ENCODE results near the gene GTPBP1. TPM values are rescaled to one million over a fixed set of nuclear protein-coding genes. Genes with fewer than 3 reads are reported as not detected.

GTPBP1 gene
- total RNA-seq, 4 donors from 2014 or later, result 46.0 to 72.0 (median 56.6) TPM

- WGBS, 2 donors, result 92 to 96% methylated on average over 14 of the region's 14 CpGs
- DNase-seq (ENCODE audit: low spot score in 2 of 2), result no peak
- no peaks in the 10 kb centered on the region for H3K9me3 ChIP-seq
- H3K27me3 ChIP-seq, result no peaks in the 10 kb centered on the region
- no peak overlapping the region for H3K27ac ChIP-seq
- TF ChIP-seq, protein P1, sequence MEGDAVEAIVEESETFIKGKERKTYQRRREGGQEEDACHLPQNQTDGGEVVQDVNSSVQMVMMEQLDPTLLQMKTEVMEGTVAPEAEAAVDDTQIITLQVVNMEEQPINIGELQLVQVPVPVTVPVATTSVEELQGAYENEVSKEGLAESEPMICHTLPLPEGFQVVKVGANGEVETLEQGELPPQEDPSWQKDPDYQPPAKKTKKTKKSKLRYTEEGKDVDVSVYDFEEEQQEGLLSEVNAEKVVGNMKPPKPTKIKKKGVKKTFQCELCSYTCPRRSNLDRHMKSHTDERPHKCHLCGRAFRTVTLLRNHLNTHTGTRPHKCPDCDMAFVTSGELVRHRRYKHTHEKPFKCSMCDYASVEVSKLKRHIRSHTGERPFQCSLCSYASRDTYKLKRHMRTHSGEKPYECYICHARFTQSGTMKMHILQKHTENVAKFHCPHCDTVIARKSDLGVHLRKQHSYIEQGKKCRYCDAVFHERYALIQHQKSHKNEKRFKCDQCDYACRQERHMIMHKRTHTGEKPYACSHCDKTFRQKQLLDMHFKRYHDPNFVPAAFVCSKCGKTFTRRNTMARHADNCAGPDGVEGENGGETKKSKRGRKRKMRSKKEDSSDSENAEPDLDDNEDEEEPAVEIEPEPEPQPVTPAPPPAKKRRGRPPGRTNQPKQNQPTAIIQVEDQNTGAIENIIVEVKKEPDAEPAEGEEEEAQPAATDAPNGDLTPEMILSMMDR (IDR thresholded peaks at IDR 0.05), result no peak
- TF ChIP-seq EP300 (IDR thresholded peaks at IDR 0.05) (no peak), POLR2A (IDR thresholded peaks at IDR 0.05) (no peak)
- H3K4me1 ChIP-seq, result peaks cover 0 to 38% (median 25%) of the 10 kb centered on the region in 4 donors
- H3K36me3 ChIP-seq, result peaks cover 9 to 78% (median 67%) of the 10 kb centered on the region in 3 donors
- no peak overlapping the region for H3K4me3 ChIP-seq
Measured at GRCh38 chr22:38750104-38750503, 44.4 kb downstream of the GTPBP1 start.

GRCh38 chr22:38750638-38751037 is 44.9 kb downstream of the GTPBP1 start:
- Histone ChIP-seq H3K27me3 (no peaks in the 10 kb centered on the region), H3K27ac (peak overlapping the region in 2 of 4 donors; percentile 44 to 96), H3K4me3 (no peak overlapping the region), H3K36me3 (peaks cover 7 to 73% (median 61%) of the 10 kb centered on the region in 3 donors), H3K9me3 (no peaks in the 10 kb centered on the region), H3K4me1 (peaks cover 0 to 38% (median 25%) of the 10 kb centered on the region in 4 donors)
- WGBS, 2 donors, result 91 to 92% methylated on average over 5 to 17 of the region's 17 CpGs
- DNase-seq (ENCODE audit: low spot score in 2 of 2), result no peak
- TF ChIP-seq POLR2A (IDR thresholded peaks at IDR 0.05), result no peak
- TF ChIP-seq, protein P1 (IDR thresholded peaks at IDR 0.05), result no peak
- no peak for TF ChIP-seq EP300 (IDR thresholded peaks at IDR 0.05)

DNA sequence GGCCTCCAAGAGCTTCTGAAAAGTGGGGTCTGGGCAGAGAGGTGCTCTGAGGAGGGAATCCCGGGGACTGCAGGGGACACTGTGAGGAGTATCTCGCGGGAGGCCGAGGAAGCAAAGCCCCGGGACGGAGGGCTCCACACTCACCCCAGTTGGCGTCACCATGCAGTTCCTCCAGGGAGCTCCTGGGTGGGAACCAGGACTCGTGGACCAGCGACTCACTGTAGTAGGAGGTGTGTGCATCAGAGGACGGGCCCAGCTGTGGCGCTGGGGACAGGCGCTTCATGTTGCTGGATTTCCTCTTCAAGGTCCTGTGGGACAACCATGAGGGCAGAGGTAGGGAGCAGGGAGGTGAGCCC is 45.3 kb downstream of the GTPBP1 start:
- Histone ChIP-seq H3K36me3 (peaks cover 7 to 69% (median 57%) of the 10 kb centered on the region in 3 donors), H3K4me3 (no peak overlapping the region), H3K27me3 (no peaks in the 10 kb centered on the region), H3K9me3 (no peaks in the 10 kb centered on the region), H3K4me1 (peaks cover 0 to 38% (median 25%) of the 10 kb centered on the region in 4 donors), H3K27ac (peak overlapping the region in 2 of 4 donors; percentile 44 to 96)
- TF ChIP-seq, protein P1 (IDR thresholded peaks at IDR 0.05), result no peak
- no peak for TF ChIP-seq POLR2A (IDR thresholded peaks at IDR 0.05)
- no peak for TF ChIP-seq EP300 (IDR thresholded peaks at IDR 0.05)
- no peak for DNase-seq (ENCODE audit: low spot score in 2 of 2)
- WGBS, 2 donors, result 79 to 84% methylated on average over 9 to 12 of the region's 12 CpGs

- Histone ChIP-seq H3K4me1 (peaks cover 0 to 45% (median 28%) of the 10 kb centered on the region in 4 donors), H3K27ac (peak overlapping the region in 3 of 4 donors; percentile 44 to 96 (median 92)), H3K36me3 (peaks cover 5 to 63% (median 51%) of the 10 kb centered on the region in 3 donors), H3K4me3 (peak overlapping the region in 1 of 4 donors; percentile 11), H3K9me3 (no peaks in the 10 kb centered on the region), H3K27me3 (no peaks in the 10 kb centered on the region)
- no peak for DNase-seq (ENCODE audit: low spot score in 2 of 2)
- WGBS, 2 donors, result 68 to 83% methylated on average over 24 of the region's 24 CpGs
- TF ChIP-seq, protein P1 (IDR thresholded peaks at IDR 0.05), result no peak
- no peak for TF ChIP-seq POLR2A (IDR thresholded peaks at IDR 0.05)
- no peak for TF ChIP-seq EP300 (IDR thresholded peaks at IDR 0.05)
Measured at GRCh38 chr22:38751422-38752346, 45.9 kb downstream of the GTPBP1 start.
